CD4-positive, alpha-beta memory T cell (primary cell): ENCODE measurements around the gene PIP4K2B. TPM values are rescaled to one million over a fixed set of nuclear protein-coding genes. Genes with fewer than 3 reads are reported as not detected.
A peak's percentile ranks its signal among the peaks of the same experiment; 100 is the strongest.

Experiments
- CTCF ChIA-PET: fragments of 350-600 bp; sonication (Branson Sonifier 250); formaldehyde crosslinking; loops from one replicate; lab custom pipeline; 2021; ENCODE audit warnings: inconsistent platforms; ENCODE audit not compliant: partially characterized antibody; lab: Charles Lee
- POLR2A ChIA-PET: fragments of 350-600 bp; sonication (Branson Sonifier 250); formaldehyde crosslinking; loops from one replicate; lab custom pipeline; 2021; ENCODE audit not compliant: partially characterized antibody; lab: Charles Lee
- DNase-seq, 5 donors: peaks; one replicate each; pipeline versions ENCODE4 v3.0.0 to v3.0.0-alpha.2; 2020 to 2022; ENCODE audit warnings: mixed read lengths in 1 of 5
- H3K27ac ChIP-seq: one replicate; pipeline ENCODE4 v1.7.0; 2013; ENCODE audit warnings: low read depth, low read length
- H3K27me3 ChIP-seq: 2 replicates; pipeline ENCODE4 v1.7.0; 2013; ENCODE audit warnings: mild to moderate bottlenecking, low read length, moderate library complexity; ENCODE audit not compliant: insufficient read depth
- H3K36me3 ChIP-seq: 2 replicates; pipeline ENCODE4 v1.7.0; 2013; ENCODE audit warnings: mild to moderate bottlenecking, low read length, moderate library complexity; ENCODE audit not compliant: insufficient read depth
- H3K4me1 ChIP-seq: 2 replicates; pipeline ENCODE4 v1.7.0; 2013; ENCODE audit warnings: mild to moderate bottlenecking, low read length, moderate library complexity; ENCODE audit not compliant: insufficient read depth
- H3K4me3 ChIP-seq, 2 donors: one replicate each; pipeline ENCODE4 v1.7.0; 2013; ENCODE audit warnings: low read length in 2 of 2, mild to moderate bottlenecking in 1 of 2
- H3K9me3 ChIP-seq, 2 donors: one replicate each; pipeline ENCODE4 v1.7.0; 2013; ENCODE audit warnings: low read length in 2 of 2, control low read depth in 1 of 2; ENCODE audit not compliant: control insufficient read depth in 1 of 2
- H3K27ac Mint-ChIP-seq, 7 donors: one replicate each; pipeline ENCODE4 v1.8.0; 2020 to 2021; ENCODE audit warnings: mixed read lengths in 7 of 7, mild to moderate bottlenecking in 6 of 7, inconsistent platforms in 3 of 7, moderate library complexity in 3 of 7
- H3K27me3 Mint-ChIP-seq, 2 donors: one replicate each; pipeline ENCODE4 v1.8.0; 2020 to 2021; ENCODE audit warnings: mixed read lengths in 2 of 2
- H3K36me3 Mint-ChIP-seq, 2 donors: one replicate each; pipeline ENCODE4 v1.8.0; 2020 to 2021; ENCODE audit warnings: mixed read lengths in 2 of 2, inconsistent platforms in 1 of 2, mild to moderate bottlenecking in 1 of 2
- H3K4me1 Mint-ChIP-seq, 4 donors: one replicate each; pipeline ENCODE4 v1.8.0; 2020 to 2021; ENCODE audit warnings: mixed read lengths in 4 of 4, mild to moderate bottlenecking in 1 of 4
- H3K4me3 Mint-ChIP-seq, 8 donors: one replicate each; pipeline ENCODE4 v1.8.0; 2020 to 2021; ENCODE audit warnings: mixed read lengths in 8 of 8, mild to moderate bottlenecking in 7 of 8, moderate library complexity in 6 of 8, inconsistent platforms in 3 of 8
- H3K9me3 Mint-ChIP-seq, 8 donors: one replicate each; pipeline ENCODE4 v1.8.0; 2020 to 2021; ENCODE audit warnings: mixed read lengths in 8 of 8, mild to moderate bottlenecking in 5 of 8, inconsistent platforms in 3 of 8, moderate library complexity in 1 of 8
- intact Hi-C: fragments of 100-400 bp; cut with micrococcal nuclease; formaldehyde crosslinking; loops from one replicate; pipeline ENCODE4 v1.15.1; 2023
- polyA plus RNA-seq, 2 donors: library from polyadenylated mRNA; unstranded; fragments of 300-500 nt; fragmentation: Illumina TruSeq; gene quantifications; one replicate each; pipeline ENCODE4 v1.2.3, GENCODE V29; 2021
- total RNA-seq, 2 experiments: library from RNA; stranded (reverse); gene quantifications; one replicate each; pipeline ENCODE4 v1.2.3, GENCODE V29; 2021

Gene PIP4K2B
- total RNA-seq, result 10 to 100 TPM; 55.9 to 66.3 TPM
- polyA plus RNA-seq, result 10 to 100 TPM; 10.2 to 16.6 TPM

- H3K27ac ChIP-seq, result peak within 1 kb of the TSS; percentile 76
- ChIA-PET CTCF (interaction anchor here (0.6 kb wide), 1 partner anchor 24 kb away, joined by 3 read pairs; no protein-coding TSS in a partner anchor), POLR2A (interaction anchor here (0.6 to 5.1 kb wide), 14 partner anchors 21 to 400 kb away, joined by 3 to 27 read pairs (median 4); partner anchors contain the start of genes CWC25, LASP1, PSMB3 and RPL19)
- peaks cover 0 to 2% (median 0%) of the 10 kb centered on the region in 8 donors for H3K9me3 Mint-ChIP-seq
- H3K9me3 ChIP-seq, result no peaks in the 10 kb centered on the region
- H3K27ac Mint-ChIP-seq, result peak within 1 kb of the TSS; percentile 89 to 96 (median 93)
- H3K4me3 Mint-ChIP-seq, result peak within 1 kb of the TSS; percentile 91 to 98 (median 94)
- peaks cover 30 to 45% (median 36%) of the 10 kb centered on the region in 4 donors for H3K4me1 Mint-ChIP-seq
- H3K4me1 ChIP-seq, result peaks cover 27% of the 10 kb centered on the region
- intact Hi-C loops, result loop anchor here (1.0 to 2.0 kb wide), 5 partner anchors 26 to 97 kb away; partner anchors contain the start of genes CWC25, PSMB3 and RPL23
- H3K27me3 Mint-ChIP-seq, result no peaks in the 10 kb centered on the region
- peak; percentile 81 to 88 (median 83) for DNase-seq
- H3K36me3 ChIP-seq, result peaks cover 15% of the 10 kb centered on the region
- no peaks in the 10 kb centered on the region for H3K27me3 ChIP-seq
- H3K4me3 ChIP-seq, result peak within 1 kb of the TSS; percentile 76 to 84
- peaks cover 28 to 50% of the 10 kb centered on the region in 2 donors for H3K36me3 Mint-ChIP-seq
Observed at GRCh38 chr17:38799501-38800236, at the start of gene PIP4K2B. Gene PIP4K2B, minus strand, starts transcription at chr17:38799556. Its CDS starts 132 bp downstream, at chr17:38799424.

DNA sequence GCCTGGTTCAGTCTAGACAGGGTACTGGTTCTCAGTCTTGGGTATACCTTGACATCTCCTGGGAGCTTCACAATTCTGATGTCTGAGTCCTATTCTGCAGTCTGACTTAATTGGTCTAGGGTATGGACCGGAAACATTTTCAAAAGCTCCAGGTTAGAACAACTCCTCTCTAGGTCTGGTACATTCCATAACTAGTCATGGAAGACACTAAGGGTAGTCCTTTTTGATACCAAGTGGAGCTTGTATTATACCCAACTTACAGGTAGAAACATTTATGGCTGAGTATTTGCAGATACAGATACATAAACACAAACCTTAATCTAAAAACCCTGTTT is 49.2 kb upstream of the PIP4K2B start:
- ChIA-PET CTCF (interaction anchor here (0.9 kb wide), 1 partner anchor 20 kb away, joined by 3 read pairs; no protein-coding TSS in a partner anchor), POLR2A (interaction anchor here (0.9 to 2.1 kb wide), 5 partner anchors 14 to 96 kb away, joined by 3 to 11 read pairs (median 3); partner anchors contain the start of gene LASP1)
- Histone ChIP-seq H3K9me3 (no peaks in the 10 kb centered on the region), H3K4me1 (peaks cover 27% of the 10 kb centered on the region), H3K27me3 (no peaks in the 10 kb centered on the region), H3K4me3 (no peak overlapping the region), H3K27ac (no peak overlapping the region), H3K36me3 (peaks cover 41% of the 10 kb centered on the region)
- Mint-ChIP-seq H3K27ac (no peak overlapping the region), H3K36me3 (peaks cover 39 to 56% of the 10 kb centered on the region in 2 donors), H3K27me3 (no peaks in the 10 kb centered on the region), H3K4me3 (no peak overlapping the region), H3K9me3 (peaks cover 0 to 5% (median 0%) of the 10 kb centered on the region in 8 donors), H3K4me1 (peaks cover 27 to 33% (median 30%) of the 10 kb centered on the region in 4 donors)
- no peak for DNase-seq
- intact Hi-C loops, result no loop called here

DNA sequence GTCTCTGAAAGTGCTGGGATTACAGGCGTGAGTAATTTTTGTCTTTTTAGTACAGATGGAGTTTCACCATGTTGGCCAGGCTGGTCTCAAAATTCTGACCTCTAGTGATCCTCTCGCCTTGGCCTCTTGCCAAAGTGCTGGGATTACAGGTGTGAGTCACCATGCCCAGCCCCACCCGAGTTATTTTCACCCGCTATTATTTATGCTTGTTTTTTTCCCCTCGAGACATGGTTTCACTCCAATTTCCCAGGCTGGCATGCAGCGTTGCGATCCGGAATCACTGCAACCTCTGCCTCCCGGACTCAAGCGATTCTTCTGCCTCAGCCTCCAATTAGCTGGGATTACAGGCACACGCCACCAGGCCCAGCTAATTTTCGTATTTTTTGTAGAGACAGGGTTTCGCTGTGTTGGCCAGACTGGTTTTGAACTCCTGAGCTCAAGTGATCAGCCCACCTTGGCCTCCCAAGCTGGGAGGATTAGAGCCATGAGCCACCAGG is 45.0 kb upstream of the PIP4K2B start:
- H3K4me1 ChIP-seq, result no peaks in the 10 kb centered on the region
- intact Hi-C loops, result no loop called here
- no peaks in the 10 kb centered on the region for H3K9me3 ChIP-seq
- Mint-ChIP-seq H3K27ac (no peak overlapping the region), H3K4me1 (no peaks in the 10 kb centered on the region), H3K9me3 (no peaks in the 10 kb centered on the region), H3K27me3 (no peaks in the 10 kb centered on the region), H3K36me3 (peaks cover 6 to 19% of the 10 kb centered on the region in 2 donors), H3K4me3 (no peak overlapping the region)
- POLR2A ChIA-PET, result interaction anchor here (1.1 kb wide), 1 partner anchor 26 kb away, joined by 5 read pairs; the partner anchor contains the start of gene LASP1
- H3K27ac ChIP-seq, result no peak overlapping the region
- H3K36me3 ChIP-seq, result peaks cover 18% of the 10 kb centered on the region
- no peaks in the 10 kb centered on the region for H3K27me3 ChIP-seq
- H3K4me3 ChIP-seq, result no peak overlapping the region
- no peak for DNase-seq
- CTCF ChIA-PET, result interaction anchor here (1.2 kb wide), 2 partner anchors 19 to 81 kb away, joined by 3 to 4 read pairs; no protein-coding TSS in a partner anchor

DNA sequence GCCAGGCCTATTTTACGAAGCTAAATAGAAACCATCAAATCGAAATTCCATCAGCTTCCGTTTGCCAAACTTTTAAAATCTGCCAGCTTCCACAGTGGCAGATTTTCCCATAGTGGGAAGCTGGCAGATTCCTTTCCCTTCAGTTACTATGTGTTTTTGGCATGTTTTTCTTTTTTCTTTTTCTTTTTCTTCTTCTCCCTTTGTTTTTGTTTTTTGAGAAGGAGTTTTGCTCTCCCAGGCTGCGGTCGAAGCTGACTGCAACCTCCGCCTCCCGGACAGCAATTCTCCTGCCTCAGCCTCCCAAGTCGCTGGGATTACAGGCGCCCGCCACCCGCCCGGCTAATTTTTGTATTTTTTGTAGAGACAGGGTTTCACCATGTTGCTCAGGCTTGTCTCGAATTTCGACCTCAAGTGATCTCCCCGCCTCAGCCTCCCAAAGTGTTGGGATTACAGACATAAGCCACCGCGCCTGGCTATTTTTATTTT is 26.4 kb upstream of the PIP4K2B start:
- CTCF ChIA-PET, result interaction anchor here (0.5 to 1.3 kb wide), 6 partner anchors 13 to 327 kb away, joined by 3 to 4 read pairs (median 4); partner anchors contain the start of genes LASP1 and RPL23
- Histone ChIP-seq H3K9me3 (no peaks in the 10 kb centered on the region), H3K4me3 (peak overlapping the region; percentile 71 to 89), H3K4me1 (peaks cover 23% of the 10 kb centered on the region), H3K27ac (peak overlapping the region; percentile 98), H3K36me3 (peaks cover 7% of the 10 kb centered on the region), H3K27me3 (no peaks in the 10 kb centered on the region)
- peaks cover 15 to 40% (median 28%) of the 10 kb centered on the region in 4 donors for H3K4me1 Mint-ChIP-seq
- H3K27ac Mint-ChIP-seq, result peak overlapping the region; percentile 99 to 100 (median 100)
- peaks cover 0 to 5% of the 10 kb centered on the region in 2 donors for H3K27me3 Mint-ChIP-seq
- POLR2A ChIA-PET, result interaction anchor here (0.6 to 5.2 kb wide), 14 partner anchors 15 to 374 kb away, joined by 3 to 90 read pairs (median 4); partner anchors contain the start of genes CACNB1, FBXO47, LASP1 and PIP4K2B
- peaks cover 0 to 10% (median 0%) of the 10 kb centered on the region in 8 donors for H3K9me3 Mint-ChIP-seq
- H3K36me3 Mint-ChIP-seq, result peaks cover 3 to 23% of the 10 kb centered on the region in 2 donors
- DNase-seq, result peak in 1 of 5 donors; percentile 39
- peak overlapping the region; percentile 94 to 99 (median 98) for H3K4me3 Mint-ChIP-seq
- intact Hi-C loops, result loop anchor here (1.0 to 2.0 kb wide), 5 partner anchors 27 to 327 kb away; partner anchors contain the start of genes LASP1, PIP4K2B, PSMB3 and RPL23

GRCh38 chr17:38824899-38825761 is 25.8 kb upstream of the PIP4K2B start, which contains the start of gene CWC25:
Gene CWC25, minus strand, starts transcription at chr17:38825321. Its CDS starts 138 bp downstream, at chr17:38825183.
- intact Hi-C loops, result loop anchor here (1.0 to 2.0 kb wide), 5 partner anchors 26 to 328 kb away; partner anchors contain the start of genes LASP1, PIP4K2B, PSMB3 and RPL23
- H3K4me1 Mint-ChIP-seq, result peaks cover 15 to 42% (median 30%) of the 10 kb centered on the region in 4 donors
- ChIA-PET POLR2A (interaction anchor here (0.6 to 5.2 kb wide), 17 partner anchors 16 to 375 kb away, joined by 3 to 90 read pairs (median 4); partner anchors contain the start of genes CACNB1, FBXO47, LASP1 and PIP4K2B), CTCF (interaction anchor here (0.5 to 1.3 kb wide), 7 partner anchors 12 to 982 kb away, joined by 3 to 4 read pairs (median 4); partner anchors contain the start of genes LASP1 and RPL23)
- Histone ChIP-seq H3K9me3 (no peaks in the 10 kb centered on the region), H3K4me1 (peaks cover 23% of the 10 kb centered on the region), H3K27ac (peak within 1 kb of the TSS; percentile 98), H3K27me3 (no peaks in the 10 kb centered on the region), H3K4me3 (peak within 1 kb of the TSS; percentile 71 to 89), H3K36me3 (peaks cover 12% of the 10 kb centered on the region)
- H3K27ac Mint-ChIP-seq, result peak within 1 kb of the TSS; percentile 99 to 100 (median 100)
- peak; percentile 94 to 99 (median 97) for DNase-seq
- peaks cover 10 to 30% of the 10 kb centered on the region in 2 donors for H3K36me3 Mint-ChIP-seq
- H3K9me3 Mint-ChIP-seq, result peaks cover 0 to 10% (median 0%) of the 10 kb centered on the region in 8 donors
- H3K4me3 Mint-ChIP-seq, result peak within 1 kb of the TSS; percentile 94 to 99 (median 98)
- H3K27me3 Mint-ChIP-seq, result peaks cover 0 to 5% of the 10 kb centered on the region in 2 donors
